Nucleus accumbens (tissue), 56 donors: Measurements from ENCODE around the gene HSFX4.
"Not testable (repeated sequence)": the region's sequence is repeated elsewhere in the genome, so short reads cannot be mapped to it uniquely, and the experiment has no call there.

Experiments
- DNase-seq, 56 donors: peaks; one replicate each; lab custom pipeline; 2025; lab: John Stamatoyannopoulos, UW

HSFX4 gene, protein sequence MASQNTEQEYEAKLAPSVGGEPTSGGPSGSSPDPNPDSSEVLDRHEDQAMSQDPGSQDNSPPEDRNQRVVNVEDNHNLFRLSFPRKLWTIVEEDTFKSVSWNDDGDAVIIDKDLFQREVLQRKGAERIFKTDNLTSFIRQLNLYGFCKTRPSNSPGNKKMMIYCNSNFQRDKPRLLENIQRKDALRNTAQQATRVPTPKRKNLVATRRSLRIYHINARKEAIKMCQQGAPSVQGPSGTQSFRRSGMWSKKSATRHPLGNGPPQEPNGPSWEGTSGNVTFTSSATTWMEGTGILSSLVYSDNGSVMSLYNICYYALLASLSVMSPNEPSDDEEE

DNA sequence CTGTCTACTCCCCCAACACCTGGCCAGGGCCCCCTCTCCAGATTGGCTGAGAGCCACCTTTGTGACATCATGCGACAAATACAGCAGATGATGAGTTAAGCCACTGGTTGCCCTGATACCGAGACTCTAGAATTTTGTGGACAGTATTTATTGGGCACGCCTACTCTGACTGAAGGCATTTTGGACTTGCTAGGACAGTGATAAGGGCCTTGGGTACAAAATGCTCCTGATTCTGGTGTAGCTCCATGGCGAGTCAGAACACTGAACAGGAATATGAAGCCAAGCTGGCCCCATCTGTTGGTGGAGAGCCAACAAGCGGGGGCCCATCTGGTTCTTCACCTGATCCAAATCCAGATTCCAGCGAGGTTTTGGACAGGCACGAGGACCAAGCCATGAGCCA is at the start of gene HSFX4:
Gene HSFX4, plus strand, starts transcription at position 174 of the 400 bp plus-strand sequence. Its CDS starts 72 bp downstream, at position 246.
- DNase-seq, result not testable (repeated sequence)

DNA sequence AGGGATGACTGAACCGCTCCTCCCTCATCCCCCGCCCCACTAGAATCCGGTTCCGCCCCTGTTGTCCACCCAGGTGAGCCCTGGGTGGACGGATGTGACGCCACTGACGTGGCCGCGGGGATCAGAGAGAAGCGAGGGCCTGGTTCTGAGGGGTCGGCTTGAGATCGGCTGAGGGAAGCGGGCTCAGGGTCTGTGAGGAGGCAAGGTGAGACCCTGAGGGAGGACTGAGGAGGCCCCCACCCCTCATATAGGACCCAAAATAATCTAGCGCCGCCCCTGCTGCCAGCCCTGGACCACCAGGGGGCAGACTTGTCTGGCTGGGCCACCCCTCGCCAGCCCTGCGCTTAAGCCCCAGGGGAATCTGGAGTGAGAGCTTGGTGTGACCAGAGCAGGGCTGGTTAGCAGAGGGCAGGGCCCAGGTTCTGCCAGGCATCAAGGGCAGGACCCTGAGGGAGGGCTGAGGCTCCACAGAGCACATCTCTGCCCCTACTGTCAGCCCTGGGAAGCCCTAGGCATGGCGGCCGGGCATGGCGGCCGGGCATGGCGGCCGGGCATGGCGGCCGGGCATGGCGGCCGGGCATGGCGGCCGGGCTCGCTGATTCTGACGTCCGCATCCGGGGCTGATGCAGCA is 48.2 kb upstream of the HSFX4 start, which contains the start of gene MAGEA8:
Gene MAGEA8, plus strand, starts transcription at position 103 of the 631 bp plus-strand sequence. CDS start 3,090 bp downstream, outside the sequence.
- DNase-seq, result no peak

DNA sequence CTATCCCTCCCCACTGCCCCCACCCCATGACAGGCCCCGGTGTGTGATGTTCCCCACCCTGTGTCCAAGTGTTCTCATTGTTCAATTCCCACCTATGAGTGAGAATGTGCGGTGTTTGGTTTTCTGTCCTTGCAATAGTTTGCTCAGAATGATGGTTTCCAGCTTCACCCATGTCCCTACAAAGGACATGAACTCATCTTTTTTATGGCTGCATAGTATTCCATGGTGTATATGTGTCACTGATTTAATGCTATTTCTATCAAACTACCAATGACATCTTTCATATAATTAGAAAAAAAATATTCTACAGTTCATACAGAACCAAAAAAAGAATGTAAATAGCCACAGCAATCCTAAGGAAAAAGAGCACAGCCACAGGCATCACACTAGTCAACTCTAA is 38.5 kb upstream of the HSFX4 start:
- DNase-seq, result not testable (repeated sequence)

DNA sequence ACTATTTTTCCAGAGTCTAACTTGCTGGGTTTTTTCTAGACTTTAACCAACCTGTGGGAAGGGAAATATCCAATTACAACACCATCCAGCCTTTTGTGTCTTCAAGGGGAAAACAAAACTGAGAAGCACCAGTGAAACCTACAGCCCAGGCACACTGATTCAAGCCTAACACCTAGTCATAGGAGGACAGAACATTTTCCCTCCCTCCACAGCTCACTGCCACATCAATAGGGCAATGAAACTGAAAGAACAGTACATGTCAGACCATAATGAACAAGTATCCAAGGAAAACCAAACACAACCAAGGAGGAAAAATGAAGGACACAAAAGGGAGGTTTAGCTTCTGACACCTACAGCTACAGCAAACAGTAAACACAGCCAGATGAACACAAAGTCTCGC is 30.8 kb upstream of the HSFX4 start:
- DNase-seq, result no peak

DNA sequence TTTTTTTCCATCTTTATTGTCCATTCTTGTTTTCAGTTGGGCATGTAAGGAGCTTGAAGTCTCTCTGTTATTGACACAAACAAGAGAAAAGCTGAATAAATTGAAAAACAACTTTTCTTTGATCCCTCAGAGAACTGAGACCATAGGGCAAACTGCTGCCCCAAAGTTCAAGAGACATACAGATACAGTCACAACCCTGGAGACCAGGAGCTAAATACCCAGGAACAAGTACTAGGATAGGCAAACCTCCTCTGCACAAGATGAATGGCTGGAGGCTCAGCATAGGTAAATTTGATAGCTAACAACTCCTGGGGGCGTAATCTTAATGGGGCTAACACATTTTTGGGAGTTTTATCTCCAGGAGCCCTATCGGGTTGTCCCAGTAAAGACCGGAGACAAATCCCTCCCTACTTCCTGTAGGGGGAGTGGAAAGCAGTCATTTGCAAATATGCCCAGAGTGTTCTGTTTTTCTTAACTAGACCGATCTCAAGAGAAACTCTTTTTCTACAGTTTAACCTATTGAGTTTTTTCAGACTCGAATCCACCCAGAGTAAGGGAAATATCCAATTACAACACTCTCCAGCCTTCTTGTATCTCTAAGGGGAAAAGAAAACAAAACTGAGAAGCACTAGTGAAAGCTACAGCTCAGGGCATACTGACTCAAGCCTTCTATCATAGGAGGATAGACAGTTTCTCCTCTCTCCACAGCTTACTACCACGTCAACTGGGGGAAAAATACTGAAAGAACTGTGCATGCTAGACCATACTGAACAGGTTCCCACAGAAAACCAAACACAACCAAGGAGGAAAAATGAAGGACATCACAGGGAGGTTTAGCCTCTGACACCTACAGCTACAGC is 25.3 kb upstream of the HSFX4 start:
- DNase-seq, result no peak

DNA sequence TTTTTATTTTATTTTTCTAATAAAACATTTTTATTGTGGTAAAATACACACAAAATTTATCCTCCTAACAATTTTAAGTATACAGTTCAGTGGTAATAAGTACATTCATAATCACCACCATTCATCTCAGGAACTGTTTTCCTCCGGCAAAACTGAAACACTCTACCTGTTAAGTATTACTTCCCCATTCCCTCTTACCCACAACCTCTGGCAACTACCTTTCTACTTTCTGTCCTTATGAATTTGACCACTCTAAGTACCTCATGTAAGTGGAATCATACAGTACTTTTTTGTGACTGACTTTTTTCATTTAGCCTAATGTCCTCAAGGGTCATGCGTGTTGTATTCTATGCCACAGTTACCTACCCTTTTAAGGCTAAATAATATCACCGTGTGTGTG is 21.1 kb upstream of the HSFX4 start:
- DNase-seq, result no peak

DNA sequence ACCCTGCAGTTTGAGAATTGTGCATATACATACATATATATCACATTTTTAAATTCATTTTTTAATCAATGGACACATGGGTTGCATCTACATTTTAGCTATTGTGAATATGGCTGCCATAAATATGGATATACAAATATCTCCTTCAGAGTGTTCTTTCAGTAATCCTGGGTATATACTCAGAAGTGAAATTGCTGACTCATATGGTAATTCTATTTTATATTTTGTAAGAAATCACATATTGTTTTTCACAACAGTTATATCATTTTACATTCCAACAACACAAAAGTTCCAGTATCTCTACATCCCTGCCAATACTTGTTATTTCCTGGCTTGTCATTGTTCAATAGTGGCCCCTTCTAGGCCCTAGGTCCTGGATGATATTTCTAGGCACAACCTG is 20.6 kb upstream of the HSFX4 start:
- no peak for DNase-seq

DNA sequence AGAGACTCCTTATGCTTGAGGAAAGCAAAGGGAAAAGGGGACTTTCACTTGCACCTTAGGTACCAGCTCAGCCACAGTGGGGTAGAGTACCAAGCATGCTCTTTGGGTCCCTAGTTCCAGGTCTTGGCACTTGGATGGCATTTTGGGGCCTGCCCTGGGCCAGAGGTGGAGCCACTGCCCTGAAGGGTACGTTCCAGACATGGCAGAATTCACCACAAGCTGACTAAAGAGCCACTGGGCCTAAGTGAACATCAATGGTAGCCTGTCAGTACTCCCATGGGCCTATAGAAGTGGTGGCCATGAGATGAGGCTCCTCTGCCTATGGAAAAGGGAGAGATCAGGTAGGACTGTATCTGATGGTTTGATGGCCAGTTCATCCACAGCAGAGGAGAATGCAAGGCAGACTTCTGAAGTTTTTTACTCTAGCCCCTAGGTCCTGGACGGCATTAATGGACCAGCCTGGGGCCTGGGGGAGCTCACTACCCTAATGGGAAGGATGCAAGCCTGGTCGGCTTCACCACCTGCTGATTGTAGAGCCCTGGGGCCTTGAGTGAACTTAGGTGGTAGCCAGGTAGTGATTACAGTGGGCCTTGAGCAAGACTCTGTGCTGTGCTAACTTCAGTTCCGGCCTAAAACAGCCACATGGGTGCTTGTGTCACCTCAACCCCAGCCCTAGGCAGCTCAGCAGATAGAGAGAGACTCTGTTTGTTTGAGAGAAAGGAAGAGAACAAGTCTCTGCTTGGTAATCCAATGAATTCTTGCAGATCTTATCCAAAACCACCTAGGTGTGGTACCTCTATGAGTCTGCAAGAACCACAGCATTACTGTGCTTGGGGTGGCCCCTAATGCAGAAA is 19.8 kb upstream of the HSFX4 start:
- no peak for DNase-seq

DNA sequence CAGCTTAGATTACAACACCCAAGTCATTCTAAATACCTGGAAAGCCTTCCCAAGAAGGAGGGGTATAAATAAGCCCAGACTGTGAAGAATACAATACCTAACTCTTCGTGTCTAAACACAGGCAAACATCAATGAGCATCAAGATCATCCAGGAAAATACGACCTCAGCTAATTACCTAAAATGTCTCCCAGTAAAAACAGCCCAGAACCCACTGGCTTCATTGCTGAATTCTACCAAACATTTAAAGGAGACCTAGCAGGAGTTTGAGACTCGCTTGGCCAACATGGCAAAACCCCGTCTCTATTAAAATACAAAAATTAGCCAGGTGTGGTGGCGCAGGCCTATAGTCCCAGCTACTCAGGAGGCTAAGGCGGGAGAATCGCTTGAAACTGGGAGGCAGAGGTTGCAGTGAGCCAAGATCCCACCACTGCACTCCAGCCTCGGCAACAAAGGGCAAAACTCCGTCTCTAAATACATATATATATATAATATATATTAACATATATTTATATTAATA is 19.1 kb upstream of the HSFX4 start:
- DNase-seq, result no peak

DNA sequence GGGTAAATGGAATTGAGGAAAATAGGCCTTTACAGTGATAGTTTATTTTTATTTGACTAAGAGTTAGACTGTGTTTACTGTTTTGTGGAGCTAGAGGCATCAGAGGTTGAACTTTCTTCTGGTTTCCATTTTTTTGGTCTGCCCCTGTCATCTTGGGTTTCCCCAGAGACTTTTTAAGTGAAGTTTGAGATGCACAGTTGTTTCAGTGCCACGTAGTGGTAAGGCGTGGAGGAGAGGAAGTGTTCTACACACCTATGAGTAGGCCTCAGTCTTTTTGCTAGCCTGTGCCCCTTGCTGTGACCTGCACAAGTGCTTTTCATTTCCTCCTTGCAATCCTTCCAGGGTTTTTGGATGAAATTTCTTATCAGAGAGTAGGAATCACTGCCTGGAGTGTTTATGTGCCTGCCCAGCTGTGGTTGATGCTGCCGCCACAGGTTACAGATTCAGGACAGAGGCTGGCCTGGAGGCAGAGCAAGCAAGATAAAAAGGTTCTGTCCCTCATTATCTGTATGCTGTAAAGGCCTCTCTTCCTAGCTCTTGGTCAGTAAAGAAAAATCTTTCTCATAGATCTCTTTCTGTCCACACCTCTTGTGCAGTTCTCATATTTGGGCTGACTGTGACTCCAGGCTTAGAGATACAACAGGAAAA is 12.5 kb upstream of the HSFX4 start:
- DNase-seq, result no peak

DNA sequence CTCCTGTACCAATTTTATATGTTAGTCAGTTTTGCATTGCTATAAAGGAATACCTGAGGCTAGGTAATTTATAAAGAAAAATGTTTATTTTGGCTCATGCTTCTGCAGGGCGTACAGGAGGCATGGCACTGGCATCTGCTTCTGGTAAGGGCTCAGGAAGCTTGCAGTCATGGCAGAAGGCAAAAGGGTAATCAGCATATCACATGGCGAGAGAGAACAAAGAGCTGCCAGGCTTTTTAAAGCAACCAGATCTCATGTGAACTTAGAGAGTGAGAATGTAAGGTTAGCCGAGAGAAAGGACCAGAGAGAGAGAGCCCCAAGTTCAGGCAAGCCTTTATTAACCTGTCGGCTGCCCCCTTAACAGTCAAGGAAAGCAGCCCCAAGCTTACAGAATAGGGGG is 5.5 kb upstream of the HSFX4 start:
- DNase-seq, result not testable (repeated sequence)

DNA sequence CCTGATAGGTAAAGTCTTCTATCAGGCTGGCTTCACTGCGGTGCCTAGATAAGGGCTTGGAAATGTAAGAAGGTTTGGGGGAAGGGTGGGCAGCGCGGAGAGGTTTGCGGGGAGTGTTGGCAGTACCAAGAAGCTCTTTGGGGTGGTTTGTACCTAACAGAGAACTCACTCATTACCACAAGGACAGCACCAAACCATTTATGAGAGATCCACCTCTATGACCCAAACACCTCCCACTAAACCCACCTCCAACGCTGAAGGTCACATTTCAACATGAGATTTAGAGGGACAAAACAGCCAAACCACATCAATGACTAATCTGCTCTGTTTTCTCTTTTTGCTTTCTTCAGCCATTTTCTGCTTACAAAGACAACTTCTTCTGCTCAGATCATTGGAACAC is 4.9 kb upstream of the HSFX4 start:
- not testable (repeated sequence) for DNase-seq

DNA sequence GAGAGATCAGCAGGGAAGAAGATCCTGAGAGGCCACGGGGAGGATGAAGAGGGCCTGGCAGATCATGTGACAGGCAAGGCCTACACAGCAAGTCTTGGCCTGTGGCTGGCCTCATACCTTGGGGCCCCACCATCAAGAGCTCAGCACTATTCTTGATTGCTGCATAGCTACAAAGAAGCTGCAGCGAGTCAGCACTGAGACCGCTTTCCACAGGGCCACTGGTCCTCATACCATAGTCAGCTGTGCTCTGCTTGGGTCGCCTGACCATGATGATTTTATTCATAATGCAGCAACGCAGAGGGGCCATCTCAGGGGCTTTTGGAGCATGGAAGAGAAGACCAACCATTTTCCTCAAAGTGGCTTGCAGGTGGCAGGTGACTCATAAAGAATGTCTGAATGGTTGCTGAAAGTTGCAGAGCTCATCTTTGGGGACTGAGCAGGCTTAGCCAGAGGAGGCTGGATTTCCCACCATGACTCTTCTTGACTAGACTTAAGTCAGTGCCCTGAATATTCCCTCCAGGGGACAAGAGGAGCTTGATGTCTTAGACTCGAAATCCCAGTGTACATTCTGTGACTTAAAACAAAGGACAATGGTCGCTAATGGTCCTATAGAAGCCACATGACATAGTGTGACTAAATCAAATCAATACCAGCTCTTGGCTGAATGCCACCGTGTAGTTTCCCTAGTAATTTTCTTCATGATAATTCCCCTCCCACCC is 2.0 kb upstream of the HSFX4 start:
- not testable (repeated sequence) for DNase-seq

DNA sequence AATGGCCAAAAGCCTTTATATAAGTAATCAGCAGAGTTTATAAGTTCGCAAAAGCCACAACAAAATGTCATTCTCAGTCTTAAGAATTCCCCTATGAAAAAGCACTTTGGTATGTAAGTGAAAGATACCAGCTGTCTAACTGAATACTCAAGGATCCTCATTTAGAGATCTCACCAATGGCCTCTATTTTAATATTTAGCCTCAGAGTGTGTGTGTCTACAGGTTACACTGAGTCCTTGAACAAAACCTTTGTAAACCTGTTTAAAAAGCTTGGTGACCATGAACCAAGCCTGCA is 1.5 kb upstream of the HSFX4 start:
- DNase-seq, result not testable (repeated sequence)

DNA sequence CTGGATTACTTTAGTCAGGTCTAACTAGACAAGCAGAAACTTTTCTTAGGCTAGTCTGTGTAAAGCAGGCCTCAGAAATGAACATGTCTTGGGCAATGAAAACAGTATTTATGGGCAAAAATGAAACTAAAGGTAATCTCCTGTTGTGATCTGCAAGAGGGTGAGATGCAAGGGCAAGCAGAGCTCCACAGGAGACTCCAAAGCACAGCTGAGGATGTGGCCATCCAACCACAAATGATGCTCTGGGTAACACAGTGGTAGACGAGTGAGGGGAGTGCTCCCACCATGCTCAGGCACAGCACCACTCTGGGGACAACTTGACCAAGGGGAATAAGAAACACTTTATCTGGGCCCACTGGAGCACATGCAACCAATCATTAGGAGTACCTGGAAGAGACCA is 738 bp upstream of the HSFX4 start:
- not testable (repeated sequence) for DNase-seq

DNA sequence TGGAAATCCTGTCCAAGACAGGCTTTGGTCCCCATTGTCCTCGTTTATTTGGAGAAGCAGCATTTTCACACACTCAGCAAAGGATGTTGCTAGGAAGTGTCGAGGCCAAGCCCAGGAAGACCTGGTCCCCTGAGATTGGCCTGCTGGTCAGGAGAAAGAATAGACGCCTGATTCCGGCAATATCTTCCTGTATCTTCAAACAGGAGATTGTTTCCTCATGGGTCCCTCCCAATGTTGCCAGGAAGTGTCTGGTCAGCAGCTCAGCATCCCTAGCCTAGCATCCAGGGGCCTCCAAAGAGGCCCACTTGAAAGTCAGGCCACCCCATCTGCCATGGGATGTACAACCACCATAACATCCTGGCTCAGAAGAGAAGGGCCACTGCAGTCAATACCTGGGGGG is 2.0 kb downstream of the HSFX4 start:
- not testable (repeated sequence) for DNase-seq

DNA sequence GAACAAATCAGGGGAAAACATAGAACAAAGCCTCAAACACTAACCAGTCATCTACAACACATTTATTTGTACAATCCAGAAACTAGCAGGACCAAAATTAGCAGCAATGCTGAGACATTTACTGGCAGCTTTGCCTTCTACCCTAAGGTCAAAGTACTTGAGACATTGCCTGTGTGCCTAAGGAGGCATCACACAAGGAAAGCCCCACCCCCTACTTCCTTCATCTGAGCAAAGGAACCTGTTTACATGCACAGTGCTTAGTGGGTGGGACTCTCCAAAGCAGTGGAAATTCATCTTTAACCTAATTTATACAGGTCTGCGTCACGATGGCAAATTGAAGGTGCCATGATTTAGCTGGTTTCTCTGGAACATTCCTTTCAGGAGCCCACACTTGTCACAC is 2.8 kb downstream of the HSFX4 start:
- DNase-seq, result not testable (repeated sequence)

DNA sequence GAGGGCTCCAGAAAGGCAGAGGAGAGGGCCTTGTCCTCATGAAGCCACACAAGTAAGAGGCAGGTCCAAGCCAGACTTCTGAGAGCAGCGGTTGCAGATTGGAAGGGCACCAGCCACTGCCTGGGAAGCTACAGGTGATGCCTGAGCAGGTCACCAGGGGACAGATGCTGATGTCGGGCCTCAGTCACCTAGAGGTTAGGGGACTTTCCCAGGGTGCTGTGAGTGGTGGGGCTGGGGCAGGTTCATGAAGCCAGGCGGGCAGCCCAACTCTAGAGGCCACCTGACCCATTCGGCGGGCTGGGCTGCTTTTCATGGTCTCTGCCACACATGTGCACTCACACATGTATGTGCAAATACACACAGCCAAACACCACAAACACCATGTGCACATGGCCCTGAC is 3.6 kb downstream of the HSFX4 start:
- DNase-seq, result not testable (repeated sequence)

DNA sequence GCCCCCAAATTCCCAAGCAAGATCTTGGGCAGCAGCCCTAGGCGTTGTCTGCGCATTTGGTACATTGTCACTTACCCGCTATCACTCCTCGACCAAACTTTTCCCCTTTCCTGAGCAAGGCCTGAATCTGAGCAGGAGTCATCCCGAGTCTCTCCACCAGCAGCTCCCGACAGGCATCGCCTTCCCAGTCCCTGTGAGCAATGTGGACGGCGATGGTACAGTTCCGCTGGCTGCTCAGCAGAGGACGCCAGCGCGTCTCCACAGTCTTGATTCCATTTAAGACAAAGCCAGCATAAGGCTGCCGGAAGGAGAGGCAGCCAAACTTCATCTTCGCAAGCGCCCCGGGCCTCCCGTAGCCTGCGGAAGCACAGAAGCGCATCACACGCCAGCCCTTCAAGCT is 4.2 kb downstream of the HSFX4 start:
- DNase-seq, result not testable (repeated sequence)
